KOPT-K1 (cell line): ENCODE data around the gene NDUFB5.
A peak's percentile ranks its signal among the peaks of the same experiment; 100 is the strongest.

Experiments
- H3K27ac ChIP-seq: fragments of 200-600 bp; sonication (generic); 2 replicates; pipeline ENCODE4 v1.5.1; 2016; ENCODE audit warnings: antibody characterized with exemption, mild to moderate bottlenecking, low read depth, low read length; ENCODE audit not compliant: poor library complexity, severe bottlenecking
- H3K36me3 ChIP-seq: fragments of 200-600 bp; sonication (generic); 2 replicates; pipeline ENCODE4 v1.5.1; 2017; ENCODE audit warnings: antibody characterized with exemption, mild to moderate bottlenecking, low read length, moderate library complexity; ENCODE audit not compliant: insufficient read depth
- H3K9me3 ChIP-seq: fragments of 200-600 bp; sonication (generic); 2 replicates; pipeline ENCODE4 v1.5.1; 2017; ENCODE audit warnings: antibody characterized with exemption, low read length, mild to moderate bottlenecking; ENCODE audit not compliant: insufficient read depth, poor library complexity, severe bottlenecking

Gene NDUFB5

GRCh38 chr3:179653096-179653797 is 48.7 kb downstream of the NDUFB5 start:
- Histone ChIP-seq H3K27ac (peak overlapping the region; percentile 81), H3K36me3 (0 out of 2 replicates have a peak, but pooled peaks cover 9% of the 10 kb centered on the region)

GRCh38 chr3:179655236-179655635 is 50.6 kb downstream of the NDUFB5 start:
- no peaks in the 10 kb centered on the region for H3K9me3 ChIP-seq
- H3K36me3 ChIP-seq = 0 out of 2 replicates have a peak, but pooled peaks cover 9% of the 10 kb centered on the region
- no peak overlapping the region for H3K27ac ChIP-seq

More at GRCh38 chr3:179653096-179653797, 48.7 kb downstream of the NDUFB5 start:
- H3K9me3 ChIP-seq = no peaks in the 10 kb centered on the region

GRCh38 chr3:179658606-179659005 is 54.0 kb downstream of the NDUFB5 start:
- 0 out of 2 replicates have a peak, but pooled peaks cover 9% of the 10 kb centered on the region for H3K36me3 ChIP-seq
- H3K9me3 ChIP-seq = no peaks in the 10 kb centered on the region
- H3K27ac ChIP-seq = no peak overlapping the region

GRCh38 chr3:179660872-179661271 is 56.3 kb downstream of the NDUFB5 start:
- Histone ChIP-seq H3K9me3 (no peaks in the 10 kb centered on the region), H3K36me3 (0 out of 2 replicates have a peak, but pooled peaks cover 9% of the 10 kb centered on the region), H3K27ac (no peak overlapping the region)

GRCh38 chr3:179661777-179662176 is 57.2 kb downstream of the NDUFB5 start:
- Histone ChIP-seq H3K36me3 (0 out of 2 replicates have a peak, but pooled peaks cover under 1% of the 10 kb centered on the region), H3K27ac (no peak overlapping the region), H3K9me3 (no peaks in the 10 kb centered on the region)

- Histone ChIP-seq H3K27ac (no peak overlapping the region), H3K9me3 (no peaks in the 10 kb centered on the region), H3K36me3 (no peaks in the 10 kb centered on the region)
Observed at GRCh38 chr3:179663093-179663492, 58.5 kb downstream of the NDUFB5 start.

GRCh38 chr3:179666030-179666429 is 61.4 kb downstream of the NDUFB5 start:
- no peaks in the 10 kb centered on the region for H3K9me3 ChIP-seq
- no peaks in the 10 kb centered on the region for H3K36me3 ChIP-seq
- H3K27ac ChIP-seq = no peak overlapping the region

GRCh38 chr3:179666436-179667035 is 61.9 kb downstream of the NDUFB5 start:
- Histone ChIP-seq H3K27ac (no peak overlapping the region), H3K9me3 (no peaks in the 10 kb centered on the region), H3K36me3 (no peaks in the 10 kb centered on the region)

- no peak overlapping the region for H3K27ac ChIP-seq
- no peaks in the 10 kb centered on the region for H3K9me3 ChIP-seq
- H3K36me3 ChIP-seq = no peaks in the 10 kb centered on the region
Observed at GRCh38 chr3:179668429-179668828, 63.8 kb downstream of the NDUFB5 start.

GRCh38 chr3:179670311-179670710 is 65.7 kb downstream of the NDUFB5 start:
- H3K36me3 ChIP-seq = no peaks in the 10 kb centered on the region
- no peak overlapping the region for H3K27ac ChIP-seq
- H3K9me3 ChIP-seq = no peaks in the 10 kb centered on the region

- Histone ChIP-seq H3K27ac (no peak overlapping the region), H3K9me3 (no peaks in the 10 kb centered on the region)
Observed at GRCh38 chr3:179671309-179671708, 66.7 kb downstream of the NDUFB5 start.

GRCh38 chr3:179671747-179672242 is 67.2 kb downstream of the NDUFB5 start:
- H3K27ac ChIP-seq = no peak overlapping the region
- H3K9me3 ChIP-seq = no peaks in the 10 kb centered on the region
- H3K36me3 ChIP-seq = no peaks in the 10 kb centered on the region

More at GRCh38 chr3:179671309-179671708, 66.7 kb downstream of the NDUFB5 start:
- no peaks in the 10 kb centered on the region for H3K36me3 ChIP-seq

GRCh38 chr3:179672918-179673317 is 68.3 kb downstream of the NDUFB5 start:
- Histone ChIP-seq H3K9me3 (no peaks in the 10 kb centered on the region), H3K27ac (no peak overlapping the region), H3K36me3 (no peaks in the 10 kb centered on the region)

GRCh38 chr3:179673523-179673922 is 68.9 kb downstream of the NDUFB5 start:
- no peak overlapping the region for H3K27ac ChIP-seq
- no peaks in the 10 kb centered on the region for H3K9me3 ChIP-seq
- no peaks in the 10 kb centered on the region for H3K36me3 ChIP-seq

- Histone ChIP-seq H3K27ac (no peak overlapping the region), H3K9me3 (no peaks in the 10 kb centered on the region), H3K36me3 (no peaks in the 10 kb centered on the region)
Observed at GRCh38 chr3:179676081-179676480, 71.5 kb downstream of the NDUFB5 start.
